GM12864 (cell line): ENCODE measurements around the gene ITGA2.

Experiments
- DNase-seq: peaks from one replicate; pipeline ENCODE4 v3.0.0-alpha.2; 2011; ENCODE audit warnings: low read depth
- H3K4me3 ChIP-seq: 2 replicates; pipeline ENCODE4 v1.5.1; 2011; ENCODE audit warnings: mild to moderate bottlenecking, low read depth, low read length, control low read depth
- TF ChIP-seq, protein P1 (sequence below): IDR thresholded peaks from 2 replicates; pipeline ENCODE4 v1.5.1; 2011; ENCODE audit warnings: low read depth, mild to moderate bottlenecking, moderate library complexity, low read length, control low read depth, inconsistent platforms; ENCODE audit errors: missing control alignments

ITGA2 gene

DNA sequence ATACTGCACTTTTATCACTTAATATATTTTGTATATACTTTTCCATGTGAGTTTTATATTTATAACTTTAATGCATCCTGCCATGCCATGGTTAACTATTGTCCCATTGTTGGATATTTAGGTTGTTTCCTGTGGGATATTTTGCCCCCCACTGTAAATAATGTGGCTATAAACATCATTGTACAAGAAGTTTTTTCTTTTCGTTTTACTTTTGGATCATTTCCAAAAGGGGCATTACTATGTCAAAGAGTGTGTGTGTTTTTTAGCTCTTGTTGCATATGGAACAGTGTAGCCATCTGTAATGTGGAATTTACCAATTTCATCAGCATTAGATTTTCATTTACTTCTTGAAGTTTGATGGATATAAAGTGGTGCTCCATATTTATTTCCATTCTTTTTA, 13.3 kb downstream of the ITGA2 start:
- DNase-seq = no peak
- TF ChIP-seq, protein P1, sequence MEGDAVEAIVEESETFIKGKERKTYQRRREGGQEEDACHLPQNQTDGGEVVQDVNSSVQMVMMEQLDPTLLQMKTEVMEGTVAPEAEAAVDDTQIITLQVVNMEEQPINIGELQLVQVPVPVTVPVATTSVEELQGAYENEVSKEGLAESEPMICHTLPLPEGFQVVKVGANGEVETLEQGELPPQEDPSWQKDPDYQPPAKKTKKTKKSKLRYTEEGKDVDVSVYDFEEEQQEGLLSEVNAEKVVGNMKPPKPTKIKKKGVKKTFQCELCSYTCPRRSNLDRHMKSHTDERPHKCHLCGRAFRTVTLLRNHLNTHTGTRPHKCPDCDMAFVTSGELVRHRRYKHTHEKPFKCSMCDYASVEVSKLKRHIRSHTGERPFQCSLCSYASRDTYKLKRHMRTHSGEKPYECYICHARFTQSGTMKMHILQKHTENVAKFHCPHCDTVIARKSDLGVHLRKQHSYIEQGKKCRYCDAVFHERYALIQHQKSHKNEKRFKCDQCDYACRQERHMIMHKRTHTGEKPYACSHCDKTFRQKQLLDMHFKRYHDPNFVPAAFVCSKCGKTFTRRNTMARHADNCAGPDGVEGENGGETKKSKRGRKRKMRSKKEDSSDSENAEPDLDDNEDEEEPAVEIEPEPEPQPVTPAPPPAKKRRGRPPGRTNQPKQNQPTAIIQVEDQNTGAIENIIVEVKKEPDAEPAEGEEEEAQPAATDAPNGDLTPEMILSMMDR = no peak
- H3K4me3 ChIP-seq = no peak overlapping the region

GRCh38 chr5:53003144-53003543, 14.0 kb downstream of the ITGA2 start:
- H3K4me3 ChIP-seq = no peak overlapping the region
- no peak for DNase-seq

DNA sequence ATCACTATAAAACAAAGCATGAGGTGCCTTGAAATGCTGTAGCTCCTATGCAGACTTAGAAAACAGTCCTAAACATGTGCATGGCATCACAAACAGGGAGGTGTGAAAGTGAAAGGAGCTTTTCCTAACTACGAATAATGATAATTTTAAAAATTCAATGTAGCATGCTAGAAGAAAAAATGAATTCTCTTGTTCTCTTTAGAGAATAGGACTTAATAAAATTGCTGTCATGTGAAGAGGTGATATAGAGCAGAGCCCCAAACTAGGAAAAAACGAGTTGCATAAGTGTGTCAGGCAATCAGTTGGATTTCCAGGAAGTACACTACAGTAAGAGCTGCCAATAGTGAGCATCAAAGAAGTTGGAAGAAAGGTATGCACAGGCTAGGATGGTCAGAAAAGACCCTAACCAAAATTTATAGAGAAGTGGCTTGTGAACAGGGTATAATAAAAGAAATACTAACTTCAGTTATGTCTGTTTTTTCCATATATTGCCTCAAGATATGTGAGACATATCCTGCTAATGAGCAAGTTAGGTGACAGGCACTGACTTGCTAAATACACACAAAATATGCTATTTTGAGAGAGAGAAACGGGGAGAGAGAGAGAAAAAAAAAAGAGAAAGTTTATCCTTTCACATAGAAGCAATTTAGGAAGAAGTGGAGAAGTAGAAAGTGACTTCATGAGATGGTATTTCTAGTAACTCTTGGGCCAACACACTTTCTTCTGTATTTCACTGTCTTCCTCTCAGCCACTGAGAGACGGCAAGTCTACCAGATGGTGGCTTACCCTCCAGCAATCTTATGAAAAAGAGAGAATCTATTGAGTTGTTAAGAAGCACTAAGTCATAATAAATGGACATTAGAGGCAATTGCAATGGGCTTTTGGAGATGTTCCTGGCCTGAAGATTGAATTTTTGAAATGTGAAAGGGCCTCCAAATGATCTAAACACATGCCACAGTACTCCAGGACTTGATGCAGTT, 18.0 kb downstream of the ITGA2 start:
- H3K4me3 ChIP-seq = no peak overlapping the region
- TF ChIP-seq, protein P1 = no peak
- no peak for DNase-seq

More at GRCh38 chr5:53003144-53003543, 14.0 kb downstream of the ITGA2 start:
- TF ChIP-seq, protein P1 = no peak

DNA sequence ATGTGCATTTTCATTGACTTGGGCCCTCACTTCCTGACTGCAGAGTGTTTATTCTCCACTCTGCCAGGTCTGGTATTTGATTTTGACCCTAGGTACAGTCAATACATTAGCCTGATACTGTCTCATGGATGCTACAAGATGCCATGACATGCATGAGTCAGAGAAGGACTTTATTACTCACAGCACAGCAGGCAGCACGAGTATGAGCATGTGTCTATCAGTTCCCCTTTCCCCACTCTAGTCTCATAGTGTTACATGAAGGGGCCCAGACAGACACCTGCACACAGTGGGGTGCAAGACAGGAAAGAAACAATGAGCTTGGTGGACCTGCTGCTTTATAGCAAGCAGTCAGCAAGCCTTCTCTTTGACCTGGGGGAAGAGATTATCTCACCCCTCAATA, 19.6 kb downstream of the ITGA2 start:
- TF ChIP-seq, protein P1 = no peak
- H3K4me3 ChIP-seq = no peak overlapping the region
- DNase-seq = peak; percentile 19

DNA sequence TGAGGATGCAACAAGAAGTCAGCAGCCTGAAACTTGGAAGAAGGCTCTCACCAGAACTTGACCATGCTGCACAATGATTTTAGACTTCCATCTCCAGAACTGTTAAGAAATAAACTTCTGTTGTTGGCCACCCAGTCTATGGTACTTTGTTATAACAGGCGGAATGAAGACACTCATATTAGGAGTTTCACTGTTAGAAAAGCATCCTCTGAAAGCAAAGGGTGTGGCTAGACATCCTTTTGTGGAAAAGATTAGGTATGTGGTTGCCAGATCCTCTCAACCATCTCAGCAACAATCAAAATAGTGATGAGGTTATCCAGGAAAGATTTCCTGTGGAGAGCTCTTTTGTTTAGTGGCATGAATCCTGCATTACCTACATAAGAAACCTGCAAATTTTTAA, 20.7 kb downstream of the ITGA2 start:
- TF ChIP-seq, protein P1 = no peak
- DNase-seq = no peak

GRCh38 chr5:53010814-53011213, 21.7 kb downstream of the ITGA2 start:
- TF ChIP-seq, protein P1 = no peak
- DNase-seq = no peak
- H3K4me3 ChIP-seq = no peak overlapping the region

More for the DNA sequence above, 20.7 kb downstream of the ITGA2 start:
- H3K4me3 ChIP-seq = no peak overlapping the region
